Naive thymus-derived CD8-positive, alpha-beta T cell (primary cell): Measurements from ENCODE around the gene SLC49A4. TPM values are rescaled to one million over a fixed set of nuclear protein-coding genes. Genes with fewer than 3 reads are reported as not detected.

ENCODE experiments used
- ATAC-seq, 2 donors: fragments of 150-1000 bp; cut with Tn5 transposase in 1 of 2; sonication (Bioruptor Pico), chemical (Tn5 transposase) in 1 of 2; 1 replicate in 1 of 2; 2 replicates in 1 of 2; pipeline ENCODE4 v1.10.0; 2021; ENCODE audit warnings: mild to moderate bottlenecking in 2 of 2, moderate library complexity in 2 of 2
- POLR2A ChIA-PET: fragments of 350-600 bp; sonication (Branson Sonifier 250); formaldehyde crosslinking; loops from one replicate; lab custom pipeline; 2021; ENCODE audit warnings: antibody characterized with exemption; lab: Charles Lee
- DNase-seq, 10 donors: peaks; one replicate each; pipeline versions ENCODE4 v3.0.0 to v3.0.0-alpha.2; 2020 to 2022
- H3K27ac Mint-ChIP-seq, 10 donors: one replicate each; pipeline ENCODE4 v1.8.0; 2020 to 2022; ENCODE audit warnings: mild to moderate bottlenecking in 10 of 10, mixed read lengths in 10 of 10, moderate library complexity in 4 of 10, inconsistent platforms in 1 of 10
- H3K27me3 Mint-ChIP-seq, 5 donors: one replicate each; pipeline ENCODE4 v1.8.0; 2021 to 2022; ENCODE audit warnings: mixed read lengths in 5 of 5
- H3K36me3 Mint-ChIP-seq, 3 donors: one replicate each; pipeline ENCODE4 v1.8.0; 2020 to 2022; ENCODE audit warnings: mixed read lengths in 3 of 3, mild to moderate bottlenecking in 2 of 3, inconsistent platforms in 1 of 3
- H3K4me1 Mint-ChIP-seq, 4 donors: one replicate each; pipeline ENCODE4 v1.8.0; 2021 to 2022; ENCODE audit warnings: mixed read lengths in 4 of 4
- H3K4me3 Mint-ChIP-seq, 10 donors: one replicate each; pipeline ENCODE4 v1.8.0; 2020 to 2022; ENCODE audit warnings: mild to moderate bottlenecking in 10 of 10, mixed read lengths in 10 of 10, moderate library complexity in 6 of 10, inconsistent platforms in 1 of 10
- H3K9me3 Mint-ChIP-seq, 9 donors: one replicate each; pipeline ENCODE4 v1.8.0; 2020 to 2022; ENCODE audit warnings: mixed read lengths in 9 of 9, mild to moderate bottlenecking in 3 of 9, inconsistent platforms in 1 of 9, moderate library complexity in 1 of 9
- polyA plus RNA-seq, 3 donors: library from polyadenylated mRNA; unstranded; fragments of 300-500 nt; fragmentation: Illumina TruSeq; gene quantifications; one replicate each; pipeline ENCODE4 v1.2.3, GENCODE V29; 2021
- total RNA-seq, 8 experiments: library from RNA in 2 of 8; stranded (reverse) in 2 of 8; gene quantifications; one replicate each; pipeline ENCODE4 v1.2.3 and lab custom pipeline; 2021 to 2026

Gene SLC49A4
- total and polyA plus RNA-seq, 5 experiments from 2014 or later = 1.3 to 8.7 (median 2.5) TPM

- H3K4me3 Mint-ChIP-seq = no peak overlapping the region
- no peaks in the 10 kb centered on the region for H3K27me3 Mint-ChIP-seq
- peaks cover 0 to 56% (median 28%) of the 10 kb centered on the region in 3 donors for H3K36me3 Mint-ChIP-seq
- POLR2A ChIA-PET = no interaction called here
- peaks cover 0 to 9% (median 4%) of the 10 kb centered on the region in 4 donors for H3K4me1 Mint-ChIP-seq
- no peak for ATAC-seq
- no peak for DNase-seq
- H3K9me3 Mint-ChIP-seq = no peaks in the 10 kb centered on the region
- no peak overlapping the region for H3K27ac Mint-ChIP-seq
Measured at GRCh38 chr3:122770521-122771202, 24.2 kb upstream of the SLC49A4 start.

GRCh38 chr3:122772827-122773226 is 22.0 kb upstream of the SLC49A4 start:
- Mint-ChIP-seq H3K4me3 (no peak overlapping the region), H3K36me3 (peaks cover 0 to 44% (median 21%) of the 10 kb centered on the region in 3 donors), H3K9me3 (no peaks in the 10 kb centered on the region), H3K4me1 (peaks cover 0 to 9% (median 4%) of the 10 kb centered on the region in 4 donors), H3K27ac (no peak overlapping the region), H3K27me3 (no peaks in the 10 kb centered on the region)
- POLR2A ChIA-PET = no interaction called here
- ATAC-seq (no peak), DNase-seq (no peak)

DNA sequence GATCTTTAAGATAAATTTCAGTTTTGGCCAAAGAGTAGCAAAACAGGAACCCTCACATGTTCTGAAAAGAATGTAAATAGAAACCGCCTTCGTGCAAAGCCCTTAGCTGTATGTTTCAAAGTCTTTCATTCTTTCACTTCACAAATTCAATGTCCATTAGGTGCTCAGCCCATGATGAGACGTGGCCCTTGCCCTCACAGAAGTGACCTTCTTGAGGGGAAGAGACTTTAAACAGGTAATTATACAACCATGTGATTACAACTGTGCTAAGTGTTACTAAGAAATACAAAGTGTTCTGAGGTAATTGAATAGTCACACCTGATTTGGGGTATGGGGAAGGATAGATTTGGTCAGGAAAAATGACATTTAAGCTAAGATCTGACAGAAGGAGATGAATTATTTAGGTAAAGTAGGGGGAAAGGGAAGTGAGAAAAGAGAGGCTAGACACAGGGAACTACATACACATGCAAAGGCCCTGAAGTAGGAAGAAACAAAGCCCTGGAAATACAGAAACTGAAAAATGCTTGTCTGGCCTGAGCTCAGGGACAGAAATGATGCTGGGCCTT is 20.8 kb upstream of the SLC49A4 start:
- H3K4me1 Mint-ChIP-seq = peaks cover 0 to 6% (median 2%) of the 10 kb centered on the region in 4 donors
- no peaks in the 10 kb centered on the region for H3K27me3 Mint-ChIP-seq
- DNase-seq (no peak), ATAC-seq (no peak)
- H3K9me3 Mint-ChIP-seq = no peaks in the 10 kb centered on the region
- POLR2A ChIA-PET = no interaction called here
- H3K36me3 Mint-ChIP-seq = peaks cover 0 to 36% (median 17%) of the 10 kb centered on the region in 3 donors
- no peak overlapping the region for H3K4me3 Mint-ChIP-seq
- H3K27ac Mint-ChIP-seq = peak overlapping the region in 1 of 10 donors; percentile 21

- H3K27me3 Mint-ChIP-seq = no peaks in the 10 kb centered on the region
- peaks cover 0 to 31% (median 13%) of the 10 kb centered on the region in 3 donors for H3K36me3 Mint-ChIP-seq
- peak overlapping the region in 1 of 10 donors; percentile 21 for H3K27ac Mint-ChIP-seq
- DNase-seq = no peak
- peaks cover 0 to 6% (median 2%) of the 10 kb centered on the region in 4 donors for H3K4me1 Mint-ChIP-seq
- no peaks in the 10 kb centered on the region for H3K9me3 Mint-ChIP-seq
- no peak overlapping the region for H3K4me3 Mint-ChIP-seq
- no peak for ATAC-seq
- POLR2A ChIA-PET = no interaction called here
Measured at GRCh38 chr3:122774564-122774963, 20.3 kb upstream of the SLC49A4 start.

DNA sequence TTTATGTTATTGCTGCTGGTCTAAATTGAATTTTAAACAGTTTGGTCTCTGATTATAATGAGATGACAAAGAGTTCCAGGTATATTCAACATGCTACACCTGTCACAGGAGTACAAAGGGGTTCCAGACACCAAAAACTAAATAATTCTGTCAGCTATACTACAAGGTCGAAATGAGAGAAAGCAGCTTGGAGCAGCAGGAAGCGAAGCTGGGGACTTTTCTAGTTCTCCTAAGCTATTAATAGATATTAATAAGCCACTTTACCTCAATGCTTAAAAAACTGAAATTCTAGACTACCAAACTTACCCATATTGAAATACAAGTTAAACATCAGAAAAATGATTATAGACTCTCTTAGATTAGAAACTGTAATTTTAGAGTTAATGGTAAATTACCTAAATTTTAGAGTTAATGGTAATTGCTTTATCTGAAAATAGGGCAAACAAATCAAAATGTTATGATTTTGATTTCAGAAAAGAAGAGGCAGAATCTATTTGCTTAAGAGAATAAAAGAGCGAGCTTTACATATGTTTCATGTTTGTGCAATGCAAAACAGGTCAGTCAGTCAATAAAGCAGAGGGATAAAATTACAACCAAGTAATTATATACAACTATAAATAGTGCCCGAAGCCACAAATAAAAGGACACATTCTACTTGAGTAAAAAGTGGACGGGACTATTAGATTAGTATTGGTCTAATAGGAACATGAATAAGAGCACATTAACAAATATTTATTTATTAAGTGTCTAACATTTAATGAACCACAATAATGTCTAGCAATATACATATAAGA is 18.0 kb upstream of the SLC49A4 start:
- DNase-seq = no peak
- peaks cover 0 to 6% (median 2%) of the 10 kb centered on the region in 4 donors for H3K4me1 Mint-ChIP-seq
- H3K4me3 Mint-ChIP-seq = no peak overlapping the region
- no peak for ATAC-seq
- H3K27me3 Mint-ChIP-seq = no peaks in the 10 kb centered on the region
- no peaks in the 10 kb centered on the region for H3K9me3 Mint-ChIP-seq
- POLR2A ChIA-PET = no interaction called here
- no peak overlapping the region for H3K27ac Mint-ChIP-seq
- peaks cover 5 to 26% (median 8%) of the 10 kb centered on the region in 3 donors for H3K36me3 Mint-ChIP-seq

- Mint-ChIP-seq H3K27me3 (no peaks in the 10 kb centered on the region), H3K4me1 (peaks cover 0 to 6% (median 2%) of the 10 kb centered on the region in 4 donors), H3K27ac (no peak overlapping the region), H3K36me3 (peaks cover 5 to 26% (median 8%) of the 10 kb centered on the region in 3 donors), H3K4me3 (no peak overlapping the region), H3K9me3 (no peaks in the 10 kb centered on the region)
- POLR2A ChIA-PET = no interaction called here
- no peak for DNase-seq
- no peak for ATAC-seq
Measured at GRCh38 chr3:122777563-122777962, 17.3 kb upstream of the SLC49A4 start.

- ATAC-seq = no peak
Measured at GRCh38 chr3:122782804-122783203, 12.1 kb upstream of the SLC49A4 start.

GRCh38 chr3:122784436-122784835 is 10.4 kb upstream of the SLC49A4 start:
- ATAC-seq (no peak), DNase-seq (no peak)
- POLR2A ChIA-PET = interaction anchor here (1.0 kb wide), 1 partner anchor 9 kb away, joined by 5 read pairs; the partner anchor contains the start of gene HSPBAP1
- H3K27ac Mint-ChIP-seq = no peak overlapping the region
- H3K4me3 Mint-ChIP-seq = no peak overlapping the region
- no peaks in the 10 kb centered on the region for H3K27me3 Mint-ChIP-seq
- peaks cover 11 to 26% (median 26%) of the 10 kb centered on the region in 4 donors for H3K4me1 Mint-ChIP-seq
- no peaks in the 10 kb centered on the region for H3K9me3 Mint-ChIP-seq
- H3K36me3 Mint-ChIP-seq = peaks cover 5 to 18% (median 17%) of the 10 kb centered on the region in 3 donors

More at GRCh38 chr3:122782804-122783203, 12.1 kb upstream of the SLC49A4 start:
- no peak overlapping the region for H3K4me3 Mint-ChIP-seq
- no peaks in the 10 kb centered on the region for H3K9me3 Mint-ChIP-seq
- H3K27ac Mint-ChIP-seq = no peak overlapping the region
- POLR2A ChIA-PET = no interaction called here
- H3K4me1 Mint-ChIP-seq = peaks cover 6 to 16% (median 13%) of the 10 kb centered on the region in 4 donors
- DNase-seq = no peak
- peaks cover 5 to 18% (median 17%) of the 10 kb centered on the region in 3 donors for H3K36me3 Mint-ChIP-seq
- no peaks in the 10 kb centered on the region for H3K27me3 Mint-ChIP-seq

GRCh38 chr3:122785231-122785630 is 9.6 kb upstream of the SLC49A4 start:
- no peaks in the 10 kb centered on the region for H3K27me3 Mint-ChIP-seq
- no peaks in the 10 kb centered on the region for H3K9me3 Mint-ChIP-seq
- POLR2A ChIA-PET = interaction anchor here (1.0 kb wide), 1 partner anchor 8 kb away, joined by 5 read pairs; the partner anchor contains the start of gene HSPBAP1
- H3K36me3 Mint-ChIP-seq = peaks cover 5 to 18% (median 17%) of the 10 kb centered on the region in 3 donors
- ATAC-seq (no peak), DNase-seq (no peak)
- H3K4me1 Mint-ChIP-seq = peaks cover 14 to 30% (median 26%) of the 10 kb centered on the region in 4 donors
- peak overlapping the region in 5 of 10 donors; percentile 22 to 68 (median 45) for H3K27ac Mint-ChIP-seq
- no peak overlapping the region for H3K4me3 Mint-ChIP-seq

GRCh38 chr3:122786066-122786465 is 8.8 kb upstream of the SLC49A4 start:
- no peak for ATAC-seq
- POLR2A ChIA-PET = no interaction called here
- Mint-ChIP-seq H3K27ac (peak overlapping the region in 2 of 10 donors; percentile 7 to 41), H3K4me1 (peaks cover 14 to 30% (median 26%) of the 10 kb centered on the region in 4 donors), H3K9me3 (no peaks in the 10 kb centered on the region), H3K4me3 (no peak overlapping the region), H3K36me3 (peaks cover 5 to 18% (median 17%) of the 10 kb centered on the region in 3 donors), H3K27me3 (no peaks in the 10 kb centered on the region)
- no peak for DNase-seq

- H3K36me3 Mint-ChIP-seq = peaks cover 0 to 12% (median 12%) of the 10 kb centered on the region in 3 donors
- H3K4me3 Mint-ChIP-seq = peak overlapping the region in 2 of 10 donors; percentile 20
- DNase-seq = no peak
- H3K4me1 Mint-ChIP-seq = peaks cover 18 to 32% (median 26%) of the 10 kb centered on the region in 4 donors
- POLR2A ChIA-PET = no interaction called here
- no peak for ATAC-seq
- no peaks in the 10 kb centered on the region for H3K9me3 Mint-ChIP-seq
- peak overlapping the region in 4 of 10 donors; percentile 31 to 53 (median 38) for H3K27ac Mint-ChIP-seq
- H3K27me3 Mint-ChIP-seq = no peaks in the 10 kb centered on the region
Measured at GRCh38 chr3:122787872-122788271, 7.0 kb upstream of the SLC49A4 start.

DNA sequence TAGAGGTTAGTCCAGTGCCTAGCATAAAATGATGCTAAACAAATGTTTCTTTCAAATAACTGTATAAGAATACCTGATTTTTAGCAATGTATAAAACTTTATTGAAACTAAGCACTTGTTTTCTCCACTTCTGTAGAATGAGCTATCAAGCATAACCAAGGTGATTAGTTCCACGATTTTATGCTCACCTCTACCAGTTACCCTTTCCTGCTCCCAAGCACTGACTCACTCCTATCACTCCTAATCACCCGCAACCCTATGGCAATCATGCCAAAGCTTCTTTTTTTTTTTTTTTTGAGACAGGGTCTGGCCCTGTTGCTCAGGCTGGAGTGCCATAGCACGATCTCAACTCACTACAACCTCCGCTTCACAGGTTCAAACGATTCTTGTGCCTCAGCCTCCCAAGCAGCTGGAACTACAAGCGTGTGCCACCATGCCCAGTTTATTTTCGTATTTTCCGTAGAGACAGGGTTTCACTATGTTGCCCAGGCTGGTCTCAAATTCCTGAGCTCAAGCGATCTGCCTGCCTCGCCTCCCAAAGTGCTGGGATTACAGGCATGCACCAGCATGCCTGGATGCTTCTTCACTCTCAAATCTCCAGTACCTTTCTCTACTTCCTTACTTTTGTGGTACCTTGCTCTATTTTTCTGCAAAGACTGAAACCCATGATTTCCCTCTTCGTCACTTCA is 5.1 kb upstream of the SLC49A4 start:
- peaks cover 22 to 42% (median 28%) of the 10 kb centered on the region in 4 donors for H3K4me1 Mint-ChIP-seq
- POLR2A ChIA-PET = interaction anchor here (0.6 kb wide), 1 partner anchor 34 kb away, joined by 5 read pairs; no protein-coding TSS in a partner anchor

More for the DNA sequence above, 5.1 kb upstream of the SLC49A4 start:
- peaks cover 0 to 9% (median 8%) of the 10 kb centered on the region in 3 donors for H3K36me3 Mint-ChIP-seq
- ATAC-seq = no peak
- H3K9me3 Mint-ChIP-seq = no peaks in the 10 kb centered on the region
- peak overlapping the region in 2 of 10 donors; percentile 7 to 25 for H3K4me3 Mint-ChIP-seq
- peak overlapping the region in 4 of 10 donors; percentile 35 to 74 (median 51) for H3K27ac Mint-ChIP-seq
- H3K27me3 Mint-ChIP-seq = no peaks in the 10 kb centered on the region
- no peak for DNase-seq
